CD4-positive, alpha-beta T cell treated with Interleukin-17A for 1 hour (primary cell): ENCODE measurements around the gene SIRT3.
"Not testable (repeated sequence)": the region's sequence is repeated elsewhere in the genome, so short reads cannot be mapped to it uniquely, and the experiment has no call there.

Experiments used
- DNase-seq: peaks from one replicate; pipeline ENCODE4 v3.0.0-alpha.2; 2020

The SIRT3 gene

GRCh38 chr11:200224-201003, 35.7 kb downstream of the SIRT3 start:
- DNase-seq = no peak

- no peak for DNase-seq
Measured at GRCh38 chr11:199782-200181, 36.4 kb downstream of the SIRT3 start.

- DNase-seq = no peak
Measured at GRCh38 chr11:199004-199581, 37.0 kb downstream of the SIRT3 start.

GRCh38 chr11:198236-198806, 37.8 kb downstream of the SIRT3 start:
- no peak for DNase-seq

- DNase-seq = no peak
Measured at GRCh38 chr11:197741-198235, 38.4 kb downstream of the SIRT3 start.

- DNase-seq = no peak
Measured at GRCh38 chr11:196786-197731, 39.1 kb downstream of the SIRT3 start.

- not testable (repeated sequence) for DNase-seq
Measured at GRCh38 chr11:193481-193880, 42.7 kb downstream of the SIRT3 start.

- not testable (repeated sequence) for DNase-seq
Measured at GRCh38 chr11:192674-193128, 43.4 kb downstream of the SIRT3 start, which contains the start of gene SCGB1C1. Gene SCGB1C1, plus strand, starts transcription at chr11:193078. Its CDS starts 22 bp downstream, at chr11:193100.

- peak; percentile 50 for DNase-seq
Measured at GRCh38 chr11:191490-192478, 44.4 kb downstream of the SIRT3 start.

GRCh38 chr11:190546-190945, 45.6 kb downstream of the SIRT3 start:
- not testable (repeated sequence) for DNase-seq

GRCh38 chr11:189843-190311, 46.3 kb downstream of the SIRT3 start:
- DNase-seq = peak; percentile 66

- DNase-seq = not testable (repeated sequence)
Measured at GRCh38 chr11:189200-189783, 46.9 kb downstream of the SIRT3 start.

- not testable (repeated sequence) for DNase-seq
Measured at GRCh38 chr11:180242-180641, 55.9 kb downstream of the SIRT3 start.
